Panc1 (cell line): ENCODE data around the gene CITED4. TPM values are rescaled to one million over a fixed set of nuclear protein-coding genes. Genes with fewer than 3 reads are reported as not detected.
A peak's percentile ranks its signal among the peaks of the same experiment; 100 is the strongest.

Experiments used
- ATAC-seq: fragments of 200-7000 bp; cut with Tn5 transposase; 2 replicates; pipeline ENCODE4 v1.9.1; 2020; ENCODE audit warnings: mild to moderate bottlenecking, moderate library complexity
- BruUV-seq: library from RNA; stranded (reverse); fragments of 400-500 nt; replicated peaks from 2 replicates; lab custom pipeline; 2021; lab: Mats Ljungman, UMichigan
- CTCF ChIA-PET: fragments of 300-600 bp; sonication (Branson Sonifier 250); formaldehyde crosslinking; loops from one replicate; lab custom pipeline; 2022; ENCODE audit warnings: antibody characterized with exemption; lab: Charles Lee
- POLR2A ChIA-PET: fragments of 300-600 bp; sonication (Branson Sonifier 250); formaldehyde crosslinking; loops from one replicate; lab custom pipeline; 2022; ENCODE audit warnings: antibody characterized with exemption; lab: Charles Lee
- DNase-seq: peaks from one replicate; pipeline ENCODE4 v3.0.0-alpha.2; 2010; ENCODE audit warnings: low read depth, low spot score
- H3K27ac ChIP-seq: 2 replicates; pipeline ENCODE4 v1.5.1; 2011; ENCODE audit warnings: mild to moderate bottlenecking, low read length, inconsistent platforms
- H3K27me3 ChIP-seq: fragments of 200-500 bp; sonication (Bioruptor generic); 2 replicates; pipeline ENCODE4 v1.6.0; 2014; ENCODE audit warnings: low read length, inconsistent platforms; ENCODE audit not compliant: control insufficient read depth, insufficient read depth
- H3K36me3 ChIP-seq: fragments of 200-500 bp; sonication (Bioruptor generic); 2 replicates; pipeline ENCODE4 v1.5.1; 2014; ENCODE audit warnings: inconsistent platforms, mild to moderate bottlenecking, low read length, moderate library complexity; ENCODE audit not compliant: control insufficient read depth, insufficient read depth
- H3K4me1 ChIP-seq: 2 replicates; pipeline ENCODE4 v1.5.1; 2011; ENCODE audit warnings: inconsistent platforms, mild to moderate bottlenecking, low read length, moderate library complexity; ENCODE audit not compliant: control insufficient read depth, insufficient read depth
- H3K4me3 ChIP-seq, 2 experiments: 2 replicates each; pipeline ENCODE4 v1.5.1; 2011 to 2012; ENCODE audit warnings: low read depth in 2 of 2, low read length in 2 of 2, mild to moderate bottlenecking in 2 of 2, inconsistent platforms in 1 of 2, moderate library complexity in 1 of 2
- H3K9me3 ChIP-seq: fragments of 200-500 bp; sonication (Bioruptor generic); 2 replicates; pipeline ENCODE4 v1.5.1; 2014; ENCODE audit warnings: low read depth, mild to moderate bottlenecking, inconsistent platforms, low read length, moderate library complexity; ENCODE audit not compliant: control insufficient read depth, insufficient read depth
- POLR2AphosphoS5 ChIP-seq: IDR thresholded peaks from 2 replicates; pipeline ENCODE4 v1.6.1; 2012; ENCODE audit warnings: mild to moderate bottlenecking, low read depth, low read length, moderate library complexity
- SIN3A ChIP-seq: IDR thresholded peaks from 2 replicates; pipeline ENCODE4 v1.6.1; 2012; ENCODE audit warnings: low read depth, mild to moderate bottlenecking, low read length, moderate library complexity, borderline replicate concordance; ENCODE audit not compliant: insufficient read depth
- TCF7L2 ChIP-seq: IDR thresholded peaks from 2 replicates; pipeline ENCODE4 v1.6.1; 2011; ENCODE audit warnings: mild to moderate bottlenecking, low read depth, low read length, inconsistent platforms
- in situ Hi-C: cut with HindIII; loops from 2 replicates; pipeline ENCODE4 v1.10.0; 2016; ENCODE audit warnings: low sequenced_read_pairs, low pct_unique_long_range_greater_than_20kb
- intact Hi-C: fragments of 100-400 bp; cut with micrococcal nuclease; formaldehyde crosslinking; loops from one replicate; pipeline ENCODE4 v1.10.0; 2022; ENCODE audit not compliant: unreplicated experiment
- total RNA-seq: library from RNA; stranded (reverse); gene quantifications from one replicate; pipeline ENCODE4 v1.2.1, GENCODE V29; 2021; ENCODE audit not compliant: unreplicated experiment
- TF ChIP-seq, protein P1 (sequence below), 2 experiments: IDR thresholded peaks; 2 replicates each; pipeline ENCODE4 v1.6.1; 2011 to 2012; ENCODE audit warnings: low read depth in 2 of 2, control low read depth in 1 of 2, low read length in 1 of 2, mild to moderate bottlenecking in 1 of 2, moderate library complexity in 1 of 2; ENCODE audit not compliant: insufficient read depth in 1 of 2
- TF ChIP-seq, protein P2 (sequence below): fragments of 450-650 bp; IDR thresholded peaks from 2 replicates; pipeline ENCODE4 v1.5.1; 2017; ENCODE audit warnings: mild to moderate bottlenecking

CITED4 gene
- total RNA-seq, 1 experiment from 2014 or later: 145 TPM

DNA sequence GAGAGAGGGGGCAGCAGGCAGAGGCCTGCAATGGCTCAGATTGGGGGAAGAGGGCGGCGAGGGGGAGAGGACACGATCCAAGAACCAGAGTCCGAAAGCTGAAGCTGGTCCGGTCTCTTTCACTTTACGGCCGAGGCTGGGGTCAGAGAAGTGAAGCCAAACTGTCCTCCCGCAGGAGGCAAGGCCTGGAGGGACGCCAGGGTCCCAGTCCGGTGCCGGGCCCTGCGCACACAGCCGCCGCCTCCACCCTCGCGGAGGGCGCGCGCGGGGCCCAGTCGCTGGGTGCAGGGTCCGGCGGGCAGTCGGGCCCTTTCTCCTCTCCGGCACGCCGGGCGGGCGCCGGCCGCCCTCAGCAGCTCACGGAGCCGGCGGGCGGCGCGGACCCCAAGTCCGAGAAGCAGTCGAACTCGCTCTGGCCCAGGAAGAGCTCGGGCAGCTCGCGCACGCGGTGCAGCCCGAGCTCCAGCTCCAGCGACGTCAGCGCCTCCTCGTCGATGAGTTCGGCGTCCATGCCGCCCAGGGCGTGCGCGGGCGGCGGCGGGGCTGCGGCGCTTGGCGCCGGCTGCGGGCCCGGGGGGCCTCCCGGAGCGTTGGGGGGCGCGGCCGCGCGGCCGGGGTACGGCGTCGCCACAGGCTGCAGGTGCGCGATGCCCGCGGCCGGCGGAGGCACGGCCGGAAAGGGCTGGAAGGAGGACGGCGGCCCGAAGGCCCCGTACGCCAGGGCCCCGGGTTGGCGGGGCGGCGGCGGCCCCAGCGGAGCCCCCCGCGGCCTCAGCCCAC is 749 bp downstream of the CITED4 start:
- ATAC-seq: peak; percentile 0; the same call in 1 of the 2 replicates
- TF ChIP-seq, protein P1, sequence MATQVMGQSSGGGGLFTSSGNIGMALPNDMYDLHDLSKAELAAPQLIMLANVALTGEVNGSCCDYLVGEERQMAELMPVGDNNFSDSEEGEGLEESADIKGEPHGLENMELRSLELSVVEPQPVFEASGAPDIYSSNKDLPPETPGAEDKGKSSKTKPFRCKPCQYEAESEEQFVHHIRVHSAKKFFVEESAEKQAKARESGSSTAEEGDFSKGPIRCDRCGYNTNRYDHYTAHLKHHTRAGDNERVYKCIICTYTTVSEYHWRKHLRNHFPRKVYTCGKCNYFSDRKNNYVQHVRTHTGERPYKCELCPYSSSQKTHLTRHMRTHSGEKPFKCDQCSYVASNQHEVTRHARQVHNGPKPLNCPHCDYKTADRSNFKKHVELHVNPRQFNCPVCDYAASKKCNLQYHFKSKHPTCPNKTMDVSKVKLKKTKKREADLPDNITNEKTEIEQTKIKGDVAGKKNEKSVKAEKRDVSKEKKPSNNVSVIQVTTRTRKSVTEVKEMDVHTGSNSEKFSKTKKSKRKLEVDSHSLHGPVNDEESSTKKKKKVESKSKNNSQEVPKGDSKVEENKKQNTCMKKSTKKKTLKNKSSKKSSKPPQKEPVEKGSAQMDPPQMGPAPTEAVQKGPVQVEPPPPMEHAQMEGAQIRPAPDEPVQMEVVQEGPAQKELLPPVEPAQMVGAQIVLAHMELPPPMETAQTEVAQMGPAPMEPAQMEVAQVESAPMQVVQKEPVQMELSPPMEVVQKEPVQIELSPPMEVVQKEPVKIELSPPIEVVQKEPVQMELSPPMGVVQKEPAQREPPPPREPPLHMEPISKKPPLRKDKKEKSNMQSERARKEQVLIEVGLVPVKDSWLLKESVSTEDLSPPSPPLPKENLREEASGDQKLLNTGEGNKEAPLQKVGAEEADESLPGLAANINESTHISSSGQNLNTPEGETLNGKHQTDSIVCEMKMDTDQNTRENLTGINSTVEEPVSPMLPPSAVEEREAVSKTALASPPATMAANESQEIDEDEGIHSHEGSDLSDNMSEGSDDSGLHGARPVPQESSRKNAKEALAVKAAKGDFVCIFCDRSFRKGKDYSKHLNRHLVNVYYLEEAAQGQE (IDR thresholded peaks at IDR 0.05; ENCODE audit: insufficient read depth in 1 of 2, low read depth in 2 of 2, low read length in 1 of 2): no peak
- TF ChIP-seq POLR2AphosphoS5: 0 out of 2 replicates have a peak, but pooled peaks have one; percentile 7
- intact Hi-C loops: loop anchor here (2.0 kb wide), 1 partner anchor 91 kb away; no protein-coding TSS in a partner anchor

DNA sequence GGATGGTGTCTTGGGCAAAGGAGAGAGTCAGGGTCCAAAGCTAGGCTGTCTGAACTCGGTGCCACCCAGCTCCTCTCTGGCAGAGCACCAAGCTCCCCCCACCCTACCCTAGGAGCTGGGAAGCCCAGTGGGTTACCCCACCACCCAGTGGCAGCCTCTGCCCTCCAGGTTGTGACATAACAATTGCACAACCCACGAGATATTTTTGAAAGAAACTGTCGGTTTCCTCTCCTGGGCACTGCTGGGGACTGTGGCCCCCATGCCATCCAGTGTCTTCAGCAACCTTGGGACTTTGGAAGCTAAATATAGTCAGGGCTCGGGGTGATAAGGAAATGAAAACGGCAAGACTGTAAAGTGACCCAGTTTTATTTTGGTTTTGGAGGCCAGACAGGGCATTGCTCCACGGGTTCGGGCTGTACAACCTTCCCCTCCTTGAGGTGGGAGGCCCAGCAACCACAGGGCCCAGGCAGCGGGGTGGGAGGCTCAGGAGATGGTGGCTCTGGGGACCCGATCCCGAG is 1.4 kb downstream of the CITED4 start:
- ATAC-seq: no peak
- in situ Hi-C loops: no loop called here
- DNase-seq: no peak
- Histone ChIP-seq H3K27ac (peak overlapping the region; percentile 98), H3K4me3 (peak overlapping the region; percentile 72 to 82), H3K36me3 (no peaks in the 10 kb centered on the region), H3K9me3 (no peaks in the 10 kb centered on the region), H3K27me3 (no peaks in the 10 kb centered on the region), H3K4me1 (peaks cover 56% of the 10 kb centered on the region)
- TF ChIP-seq SIN3A (no peak), POLR2AphosphoS5 (peak; percentile 60), TCF7L2 (no peak)
- intact Hi-C loops: no loop called here
- CTCF ChIA-PET: interaction anchor here (3.3 to 4.4 kb wide), 2 partner anchors 88 to 91 kb away, joined by 22 to 25 read pairs; no protein-coding TSS in a partner anchor
- POLR2A ChIA-PET: no interaction called here
- no TSS peak for BruUV-seq

More for the DNA sequence above, 749 bp downstream of the CITED4 start:
- ChIA-PET POLR2A (interaction anchor here (1.0 to 2.0 kb wide), 5 partner anchors 62 to 105 kb away, joined by 3 to 17 read pairs (median 4); no protein-coding TSS in a partner anchor), CTCF (interaction anchor here (0.6 to 4.4 kb wide), 4 partner anchors 87 to 377 kb away, joined by 3 to 47 read pairs (median 20); no protein-coding TSS in a partner anchor)
- H3K4me1 ChIP-seq: peaks cover 62% of the 10 kb centered on the region
- no peaks in the 10 kb centered on the region for H3K36me3 ChIP-seq
- peak overlapping the region; percentile 72 to 82 for H3K4me3 ChIP-seq
- in situ Hi-C loops: no loop called here
- H3K27me3 ChIP-seq: no peaks in the 10 kb centered on the region
- peak overlapping the region; percentile 98 for H3K27ac ChIP-seq
- no TSS peak for BruUV-seq
- H3K9me3 ChIP-seq: no peaks in the 10 kb centered on the region
- DNase-seq: no peak

DNA sequence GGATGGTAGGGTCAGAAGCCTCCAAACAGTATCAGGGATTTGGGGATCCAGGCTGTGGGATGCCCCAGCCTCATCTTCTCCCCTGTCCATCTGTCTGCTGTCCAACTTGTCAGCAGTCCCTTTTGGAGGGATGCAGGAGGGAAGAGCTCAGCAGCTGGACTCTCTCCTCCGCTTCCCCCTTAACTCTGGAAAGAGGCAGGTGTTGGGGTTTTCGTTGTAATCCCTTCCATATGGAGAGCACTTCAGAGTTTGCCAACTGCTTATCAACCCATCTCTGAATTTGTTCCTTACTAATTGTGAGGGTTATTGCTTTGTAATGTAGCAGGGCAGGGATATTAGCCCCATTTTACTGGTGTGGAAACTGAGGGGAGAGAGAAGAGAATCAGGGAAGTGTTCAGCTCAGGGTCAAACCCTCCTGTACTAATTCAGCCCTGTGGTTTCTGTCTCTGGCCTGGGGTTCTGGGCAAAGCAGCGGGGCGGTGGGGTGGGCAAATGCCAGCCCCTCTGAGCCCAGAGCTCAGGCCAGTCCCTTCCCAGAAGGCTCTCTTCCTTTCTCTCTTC is 3.2 kb downstream of the CITED4 start:
- in situ Hi-C loops: no loop called here
- no peak for DNase-seq
- no peaks in the 10 kb centered on the region for H3K27me3 ChIP-seq
- ATAC-seq: no peak
- ChIA-PET CTCF (interaction anchor here (1.1 to 4.4 kb wide), 3 partner anchors 90 to 96 kb away, joined by 4 to 25 read pairs (median 22); no protein-coding TSS in a partner anchor), POLR2A (interaction anchor here (1.2 to 1.7 kb wide), 2 partner anchors 67 to 90 kb away, joined by 4 read pairs; no protein-coding TSS in a partner anchor)
- no TSS peak for BruUV-seq
- peak overlapping the region; percentile 98 for H3K27ac ChIP-seq
- intact Hi-C loops: no loop called here
- peaks cover 39% of the 10 kb centered on the region for H3K4me1 ChIP-seq
- H3K4me3 ChIP-seq: no peak overlapping the region
- TF ChIP-seq SIN3A (no peak), TCF7L2 (no peak), POLR2AphosphoS5 (no peak; the same call in 1 of the 2 replicates)
- TF ChIP-seq, protein P1 (IDR thresholded peaks at IDR 0.05; ENCODE audit: insufficient read depth in 1 of 2, low read depth in 2 of 2, low read length in 1 of 2): no peak
- TF ChIP-seq, protein P2, sequence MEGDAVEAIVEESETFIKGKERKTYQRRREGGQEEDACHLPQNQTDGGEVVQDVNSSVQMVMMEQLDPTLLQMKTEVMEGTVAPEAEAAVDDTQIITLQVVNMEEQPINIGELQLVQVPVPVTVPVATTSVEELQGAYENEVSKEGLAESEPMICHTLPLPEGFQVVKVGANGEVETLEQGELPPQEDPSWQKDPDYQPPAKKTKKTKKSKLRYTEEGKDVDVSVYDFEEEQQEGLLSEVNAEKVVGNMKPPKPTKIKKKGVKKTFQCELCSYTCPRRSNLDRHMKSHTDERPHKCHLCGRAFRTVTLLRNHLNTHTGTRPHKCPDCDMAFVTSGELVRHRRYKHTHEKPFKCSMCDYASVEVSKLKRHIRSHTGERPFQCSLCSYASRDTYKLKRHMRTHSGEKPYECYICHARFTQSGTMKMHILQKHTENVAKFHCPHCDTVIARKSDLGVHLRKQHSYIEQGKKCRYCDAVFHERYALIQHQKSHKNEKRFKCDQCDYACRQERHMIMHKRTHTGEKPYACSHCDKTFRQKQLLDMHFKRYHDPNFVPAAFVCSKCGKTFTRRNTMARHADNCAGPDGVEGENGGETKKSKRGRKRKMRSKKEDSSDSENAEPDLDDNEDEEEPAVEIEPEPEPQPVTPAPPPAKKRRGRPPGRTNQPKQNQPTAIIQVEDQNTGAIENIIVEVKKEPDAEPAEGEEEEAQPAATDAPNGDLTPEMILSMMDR: no peak
- no peaks in the 10 kb centered on the region for H3K9me3 ChIP-seq
- no peaks in the 10 kb centered on the region for H3K36me3 ChIP-seq
